Measurements from ENCODE around the gene ETV6.

The ETV6 gene

GRCh38 chr12:11861155-11861863 is 211.8 kb downstream of the ETV6 start:
- H3K9me3 ChIP-seq = no peaks in the 10 kb centered on the region
- H3K36me3 ChIP-seq = peaks cover 33% of the 10 kb centered on the region
- no peak overlapping the region for H3K27ac ChIP-seq
- H3K4me3 ChIP-seq (ENCODE audit: low read depth in 1 of 2, low read length in 1 of 2) = no peak overlapping the region
- TF ChIP-seq, protein P1, sequence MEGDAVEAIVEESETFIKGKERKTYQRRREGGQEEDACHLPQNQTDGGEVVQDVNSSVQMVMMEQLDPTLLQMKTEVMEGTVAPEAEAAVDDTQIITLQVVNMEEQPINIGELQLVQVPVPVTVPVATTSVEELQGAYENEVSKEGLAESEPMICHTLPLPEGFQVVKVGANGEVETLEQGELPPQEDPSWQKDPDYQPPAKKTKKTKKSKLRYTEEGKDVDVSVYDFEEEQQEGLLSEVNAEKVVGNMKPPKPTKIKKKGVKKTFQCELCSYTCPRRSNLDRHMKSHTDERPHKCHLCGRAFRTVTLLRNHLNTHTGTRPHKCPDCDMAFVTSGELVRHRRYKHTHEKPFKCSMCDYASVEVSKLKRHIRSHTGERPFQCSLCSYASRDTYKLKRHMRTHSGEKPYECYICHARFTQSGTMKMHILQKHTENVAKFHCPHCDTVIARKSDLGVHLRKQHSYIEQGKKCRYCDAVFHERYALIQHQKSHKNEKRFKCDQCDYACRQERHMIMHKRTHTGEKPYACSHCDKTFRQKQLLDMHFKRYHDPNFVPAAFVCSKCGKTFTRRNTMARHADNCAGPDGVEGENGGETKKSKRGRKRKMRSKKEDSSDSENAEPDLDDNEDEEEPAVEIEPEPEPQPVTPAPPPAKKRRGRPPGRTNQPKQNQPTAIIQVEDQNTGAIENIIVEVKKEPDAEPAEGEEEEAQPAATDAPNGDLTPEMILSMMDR (IDR thresholded peaks at IDR 0.05) = no peak
- no peaks in the 10 kb centered on the region for H3K27me3 ChIP-seq
- H3K4me1 ChIP-seq (ENCODE audit: control insufficient read depth in 1 of 2, insufficient read depth in 1 of 2, low read depth in 1 of 2, low read length in 1 of 2) = peaks cover 35 to 38% of the 10 kb centered on the region in 2 experiments

DNA sequence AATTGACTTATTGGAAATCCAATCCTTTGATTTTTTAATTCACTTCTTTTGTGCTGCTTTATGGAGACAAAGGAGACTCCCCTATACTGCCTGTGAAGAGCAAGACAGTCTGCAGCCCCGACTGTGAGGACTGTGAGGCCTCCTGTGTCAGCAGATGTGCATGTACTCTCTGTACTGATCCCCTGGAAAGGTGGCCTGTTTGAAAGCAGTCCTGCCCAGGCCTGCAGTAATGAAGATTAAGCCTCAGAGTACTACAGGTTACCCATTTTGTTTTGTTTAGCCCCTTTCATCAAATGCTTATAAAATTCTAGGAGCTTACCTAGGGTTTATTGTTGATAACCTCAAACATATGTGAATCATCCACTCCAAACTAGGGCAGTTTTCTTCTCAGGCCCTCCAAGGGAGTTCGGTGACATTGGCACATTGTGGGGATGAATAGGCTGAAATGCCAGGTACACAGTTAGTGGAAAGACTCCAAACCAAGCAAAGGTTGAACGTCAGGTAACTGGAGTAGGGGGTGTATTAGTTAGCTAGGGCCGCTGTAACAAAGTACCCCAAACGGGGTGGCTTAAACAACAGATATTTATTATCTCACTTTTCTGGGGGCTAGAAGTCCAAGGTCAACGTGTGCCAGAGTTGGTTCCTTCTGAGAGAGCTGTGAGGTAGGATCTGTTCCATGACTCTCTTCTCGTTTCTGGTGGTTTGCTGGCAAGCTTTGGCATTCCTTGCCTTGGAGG is 212.6 kb downstream of the ETV6 start:
- Histone ChIP-seq H3K27me3 (no peaks in the 10 kb centered on the region), H3K9me3 (no peaks in the 10 kb centered on the region), H3K36me3 (peaks cover 31% of the 10 kb centered on the region), H3K4me1 (ENCODE audit: control insufficient read depth in 1 of 2, insufficient read depth in 1 of 2, low read depth in 1 of 2, low read length in 1 of 2) (peaks cover 28 to 31% of the 10 kb centered on the region in 2 experiments), H3K4me3 (ENCODE audit: low read depth in 1 of 2, low read length in 1 of 2) (no peak overlapping the region), H3K27ac (no peak overlapping the region)
- TF ChIP-seq, protein P1 (IDR thresholded peaks at IDR 0.05) = no peak

DNA sequence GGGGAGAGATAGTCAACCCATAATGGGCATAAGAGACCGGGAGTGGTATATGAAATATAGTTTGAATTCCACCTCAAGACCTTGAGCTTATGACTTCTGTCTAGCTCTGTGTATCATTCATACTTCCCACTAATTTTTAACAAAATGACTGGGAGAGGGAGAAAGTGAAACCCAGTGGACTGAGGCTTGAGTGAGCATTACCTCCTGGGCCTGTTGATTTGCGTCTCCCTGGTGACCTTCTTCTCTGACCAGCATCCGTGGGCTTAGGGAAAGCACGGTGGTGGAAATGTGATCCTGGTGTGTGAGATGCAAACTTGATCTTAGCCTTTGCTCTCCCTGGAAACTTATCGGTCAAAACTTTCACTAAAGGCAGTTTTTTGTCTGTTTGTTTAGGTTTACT is 213.3 kb downstream of the ETV6 start:
- H3K27me3 ChIP-seq = no peaks in the 10 kb centered on the region
- TF ChIP-seq, protein P1 (IDR thresholded peaks at IDR 0.05) = no peak
- H3K4me1 ChIP-seq (ENCODE audit: control insufficient read depth in 1 of 2, insufficient read depth in 1 of 2, low read depth in 1 of 2, low read length in 1 of 2) = peaks cover 26 to 27% of the 10 kb centered on the region in 2 experiments
- no peaks in the 10 kb centered on the region for H3K9me3 ChIP-seq
- H3K27ac ChIP-seq = peak overlapping the region; percentile 55
- H3K4me3 ChIP-seq (ENCODE audit: low read depth in 1 of 2, low read length in 1 of 2) = no peak overlapping the region
- peaks cover 24% of the 10 kb centered on the region for H3K36me3 ChIP-seq

DNA sequence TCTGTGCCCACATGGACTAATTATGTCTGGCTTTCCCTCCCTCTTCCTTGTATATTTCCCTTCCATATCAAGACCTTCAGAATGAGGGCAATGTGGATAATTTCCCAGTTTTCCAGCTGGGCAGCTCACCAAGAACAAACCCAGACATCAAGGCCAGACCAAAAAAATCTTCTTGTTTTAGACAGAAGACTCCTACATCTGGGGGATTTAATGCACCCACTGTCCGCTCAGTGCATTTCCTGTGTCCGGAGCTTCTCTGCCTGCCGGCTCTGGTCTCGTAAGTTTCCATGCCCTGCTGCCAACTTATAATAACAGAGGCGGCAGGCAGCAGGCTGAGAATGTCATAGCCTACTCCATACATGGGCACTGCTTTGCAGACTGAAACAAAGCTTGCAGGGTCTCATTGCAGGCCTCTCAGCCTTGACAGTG is 214.0 kb downstream of the ETV6 start:
- Histone ChIP-seq H3K36me3 (peaks cover 22% of the 10 kb centered on the region), H3K27me3 (no peaks in the 10 kb centered on the region), H3K9me3 (no peaks in the 10 kb centered on the region), H3K4me3 (ENCODE audit: low read depth in 1 of 2, low read length in 1 of 2) (no peak overlapping the region), H3K4me1 (ENCODE audit: control insufficient read depth in 1 of 2, insufficient read depth in 1 of 2, low read depth in 1 of 2, low read length in 1 of 2) (peaks cover 26 to 27% of the 10 kb centered on the region in 2 experiments), H3K27ac (peak overlapping the region; percentile 55)
- TF ChIP-seq, protein P1 (IDR thresholded peaks at IDR 0.05) = no peak

DNA sequence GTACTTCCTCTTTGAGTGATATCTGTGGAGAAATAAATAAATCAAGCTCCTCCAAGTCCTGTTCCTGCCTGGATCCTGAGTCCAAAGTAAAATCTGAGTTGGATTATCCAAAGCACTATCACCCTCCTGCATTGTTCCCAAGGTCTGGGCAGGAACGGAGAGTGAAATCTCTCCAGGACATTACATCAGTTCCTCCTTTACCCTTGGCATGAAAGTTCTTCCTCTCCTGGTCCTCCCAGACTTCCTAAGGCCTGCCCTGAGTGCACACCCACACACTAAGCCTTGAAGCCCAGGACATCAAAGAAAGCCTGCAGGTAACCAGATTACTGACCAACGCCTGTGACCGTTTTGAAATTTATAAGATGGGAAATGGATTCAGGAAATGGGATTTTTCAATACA is 214.5 kb downstream of the ETV6 start:
- Histone ChIP-seq H3K9me3 (no peaks in the 10 kb centered on the region), H3K4me1 (ENCODE audit: control insufficient read depth in 1 of 2, insufficient read depth in 1 of 2, low read depth in 1 of 2, low read length in 1 of 2) (peaks cover 26 to 27% of the 10 kb centered on the region in 2 experiments), H3K27me3 (no peaks in the 10 kb centered on the region), H3K4me3 (ENCODE audit: low read depth in 1 of 2, low read length in 1 of 2) (no peak overlapping the region), H3K27ac (peak overlapping the region; percentile 55), H3K36me3 (peaks cover 23% of the 10 kb centered on the region)
- TF ChIP-seq, protein P1 (IDR thresholded peaks at IDR 0.05) = no peak
